Fibroblast of lung (primary cell): ENCODE data around the gene MRPS27. TPM values are rescaled to one million over a fixed set of nuclear protein-coding genes. Genes with fewer than 3 reads are reported as not detected.

Experiments used
- DNase-seq, 2 donors: peaks; one replicate each; pipeline versions ENCODE4 v3.0.0 to v3.0.0-alpha.2; 2010; ENCODE audit warnings: low read depth in 2 of 2
- H2AFZ ChIP-seq: 2 replicates; pipeline ENCODE4 v1.5.1; 2012; ENCODE audit warnings: low read length, control low read depth, inconsistent platforms
- H3K27ac ChIP-seq: 2 replicates; pipeline ENCODE4 v1.5.1; 2011; ENCODE audit warnings: low read length, control low read depth; ENCODE audit not compliant: insufficient read depth
- H3K27me3 ChIP-seq: 2 replicates; pipeline ENCODE4 v1.5.1; 2011; ENCODE audit warnings: mild to moderate bottlenecking, low read length; ENCODE audit not compliant: control insufficient read depth, insufficient read depth
- H3K36me3 ChIP-seq: 2 replicates; pipeline ENCODE4 v1.5.1; 2011; ENCODE audit warnings: low read length; ENCODE audit not compliant: control insufficient read depth, insufficient read depth
- H3K4me1 ChIP-seq: 2 replicates; pipeline ENCODE4 v1.5.1; 2011; ENCODE audit warnings: low read length; ENCODE audit not compliant: control insufficient read depth, insufficient read depth; ENCODE audit errors: extremely low read depth
- H3K4me2 ChIP-seq: 2 replicates; pipeline ENCODE4 v1.5.1; 2011; ENCODE audit warnings: low read length, control low read depth; ENCODE audit not compliant: insufficient read depth; ENCODE audit errors: extremely low read depth
- H3K4me3 ChIP-seq, 4 experiments: fragments of 200-600 bp in 1 of 4; sonication (generic) in 1 of 4; replicated peaks in 1 of 4; 2 replicates each; pipeline ENCODE4 v1.5.1; 2011 to 2016; ENCODE audit warnings: low read length in 4 of 4, low read depth in 3 of 4, mild to moderate bottlenecking in 3 of 4, control low read depth in 2 of 4, inconsistent platforms in 1 of 4, mixed read lengths in 1 of 4; ENCODE audit not compliant: insufficient read depth in 1 of 4; ENCODE audit errors: control extremely low read depth in 1 of 4
- H3K79me2 ChIP-seq: 2 replicates; pipeline ENCODE4 v1.5.1; 2012; ENCODE audit warnings: mild to moderate bottlenecking, low read length, inconsistent platforms; ENCODE audit not compliant: control insufficient read depth, insufficient read depth
- H3K9ac ChIP-seq: 2 replicates; pipeline ENCODE4 v1.5.1; 2011; ENCODE audit warnings: mild to moderate bottlenecking, low read length, control low read depth; ENCODE audit not compliant: insufficient read depth
- H3K9me3 ChIP-seq: 2 replicates; pipeline ENCODE4 v1.5.1; 2012; ENCODE audit warnings: low read depth, low read length; ENCODE audit not compliant: control insufficient read depth, insufficient read depth
- H4K20me1 ChIP-seq: 2 replicates; pipeline ENCODE4 v1.5.1; 2011; ENCODE audit warnings: low read length; ENCODE audit not compliant: control insufficient read depth, insufficient read depth; ENCODE audit errors: extremely low read depth
- CTCF ChIP-seq, 2 donors: IDR thresholded peaks in 1 of 2; conservative IDR thresholded peaks in 1 of 2; 1 replicate in 1 of 2; 2 replicates in 1 of 2; pipeline ENCODE4 v1.5.1; 2011 to 2012; ENCODE audit warnings: low read length in 2 of 2, control low read depth in 1 of 2, inconsistent platforms in 1 of 2, low read depth in 1 of 2, mild to moderate bottlenecking in 1 of 2
- EZH2 ChIP-seq: IDR thresholded peaks from 2 replicates; pipeline ENCODE4 v1.5.1; 2012; ENCODE audit warnings: low read length, control low read depth, mild to moderate bottlenecking; ENCODE audit errors: missing control alignments
- polyA plus RNA-seq, 2 donors: library from polyadenylated mRNA; depleted of rRNA in 1 of 2; stranded (reverse) in 1 of 2; unstranded in 1 of 2; fragments of >200 nt; gene quantifications; 2 replicates each; pipeline ENCODE4 v1.2.1, GENCODE V29; 2011 to 2012; ENCODE audit warnings: missing spikeins in 1 of 2
- total RNA-seq: library from RNA; depleted of rRNA; stranded (reverse); fragments of >200 nt; gene quantifications from 2 replicates; pipeline ENCODE4 v1.2.1, GENCODE V29; 2014

Gene MRPS27
- total and polyA plus RNA-seq, 2 donors (not counting 1 experiment from before 2014, with no cell fraction given): 67.2 to 86.5 TPM

DNA sequence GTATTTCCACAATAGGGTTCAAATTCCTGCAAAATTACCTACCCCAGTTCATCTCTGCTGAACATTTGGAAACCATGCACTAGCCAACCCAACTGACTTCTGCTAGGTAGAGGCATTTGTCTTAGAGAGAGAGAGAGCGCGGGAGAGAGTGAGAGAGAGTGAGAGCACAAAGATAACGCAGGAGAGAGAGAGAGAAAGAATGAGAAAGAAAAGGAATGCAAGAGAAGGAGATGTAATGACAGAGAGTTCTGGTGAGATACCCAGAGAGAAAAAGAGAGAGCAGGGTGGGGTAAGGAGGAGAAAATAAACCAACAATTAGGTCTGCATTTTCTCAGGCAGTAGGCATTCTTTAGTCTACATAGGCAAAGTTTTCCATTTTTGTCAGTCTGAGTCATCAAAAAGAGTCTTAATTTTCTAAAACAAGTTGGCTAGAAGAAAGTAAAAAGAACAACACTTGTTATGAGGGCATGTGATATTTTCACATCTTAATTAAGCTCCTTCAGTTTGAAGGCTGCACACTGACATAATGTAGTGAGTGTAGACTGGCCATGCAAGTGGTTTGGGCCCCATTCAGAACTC lies 114.5 kb downstream of the MRPS27 start:
- peak in 1 of 2 donors; percentile 70 for DNase-seq
- Histone ChIP-seq H2AFZ (no peak overlapping the region), H3K9ac (no peak overlapping the region), H3K4me1 (peaks cover 8% of the 10 kb centered on the region), H3K4me3 (no peak overlapping the region), H3K9me3 (no peaks in the 10 kb centered on the region), H3K27me3 (no peaks in the 10 kb centered on the region), H4K20me1 (no peaks in the 10 kb centered on the region), H3K4me2 (no peak overlapping the region), H3K36me3 (peaks cover 11% of the 10 kb centered on the region), H3K79me2 (no peaks in the 10 kb centered on the region), H3K27ac (no peak overlapping the region)
- no peak for TF ChIP-seq CTCF (conservative IDR thresholded peaks at IDR 0.05 in 1 of 2, IDR thresholded peaks at IDR 0.05 in 1 of 2; ENCODE audit: low read depth in 1 of 2, low read length in 2 of 2)
- no peak for TF ChIP-seq EZH2

DNA sequence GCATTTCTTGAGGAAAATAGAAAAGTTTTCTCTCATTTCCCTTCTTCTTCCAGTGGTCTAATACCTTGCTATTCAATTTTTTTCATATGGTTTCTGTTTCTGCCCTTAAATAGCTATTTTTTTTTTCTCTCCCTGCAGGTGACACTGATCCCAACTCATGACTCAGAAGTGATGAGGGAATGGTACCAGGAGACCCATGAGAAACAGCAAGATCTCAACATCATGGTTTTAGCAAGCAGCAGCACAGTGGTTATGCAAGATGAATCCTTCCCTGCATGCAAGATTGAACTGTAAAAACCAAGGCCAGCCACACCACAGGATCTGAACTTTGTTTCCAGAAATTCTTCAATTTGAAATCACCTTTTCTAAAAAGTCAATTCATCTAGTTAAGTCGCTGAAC lies 115.1 kb downstream of the MRPS27 start:
- H3K4me2 ChIP-seq: no peak overlapping the region
- no peak overlapping the region for H2AFZ ChIP-seq
- H3K27ac ChIP-seq: no peak overlapping the region
- no peaks in the 10 kb centered on the region for H3K27me3 ChIP-seq
- no peak for TF ChIP-seq EZH2
- no peak for TF ChIP-seq CTCF (conservative IDR thresholded peaks at IDR 0.05 in 1 of 2, IDR thresholded peaks at IDR 0.05 in 1 of 2; ENCODE audit: low read depth in 1 of 2, low read length in 2 of 2)
- no peaks in the 10 kb centered on the region for H3K9me3 ChIP-seq
- peak; percentile 18 to 44 for DNase-seq
- no peak overlapping the region for H3K4me3 ChIP-seq
- no peak overlapping the region for H3K9ac ChIP-seq
- H3K4me1 ChIP-seq: peaks cover 4% of the 10 kb centered on the region
- peaks cover 13% of the 10 kb centered on the region for H3K36me3 ChIP-seq
- H4K20me1 ChIP-seq: no peaks in the 10 kb centered on the region
- H3K79me2 ChIP-seq: no peaks in the 10 kb centered on the region

GRCh38 chr5:72203251-72203845 lies 116.7 kb downstream of the MRPS27 start:
- H3K4me3 ChIP-seq: no peak overlapping the region
- no peaks in the 10 kb centered on the region for H3K79me2 ChIP-seq
- H3K27me3 ChIP-seq: no peaks in the 10 kb centered on the region
- H4K20me1 ChIP-seq: no peaks in the 10 kb centered on the region
- H3K36me3 ChIP-seq: peaks cover 15% of the 10 kb centered on the region
- peak in 1 of 2 donors; percentile 84 for DNase-seq
- H3K4me2 ChIP-seq: no peak overlapping the region
- no peak overlapping the region for H3K9ac ChIP-seq
- H3K27ac ChIP-seq: no peak overlapping the region
- TF ChIP-seq EZH2 (no peak), CTCF (conservative IDR thresholded peaks at IDR 0.05 in 1 of 2, IDR thresholded peaks at IDR 0.05 in 1 of 2; ENCODE audit: low read depth in 1 of 2, low read length in 2 of 2) (no peak)
- H3K9me3 ChIP-seq: no peaks in the 10 kb centered on the region
- peaks cover 4% of the 10 kb centered on the region for H3K4me1 ChIP-seq
- H2AFZ ChIP-seq: no peak overlapping the region
